NK-92 treated with Interleukin-12 subunit alpha and Interleukin-12 subunit beta, amount 100 ng/mL, for 24 hours (cell line): ENCODE results near the gene TULP4.

Source experiments
- DNase-seq: peaks from one replicate; lab custom pipeline; 2025; lab: John Stamatoyannopoulos, UW

TULP4 gene

DNA sequence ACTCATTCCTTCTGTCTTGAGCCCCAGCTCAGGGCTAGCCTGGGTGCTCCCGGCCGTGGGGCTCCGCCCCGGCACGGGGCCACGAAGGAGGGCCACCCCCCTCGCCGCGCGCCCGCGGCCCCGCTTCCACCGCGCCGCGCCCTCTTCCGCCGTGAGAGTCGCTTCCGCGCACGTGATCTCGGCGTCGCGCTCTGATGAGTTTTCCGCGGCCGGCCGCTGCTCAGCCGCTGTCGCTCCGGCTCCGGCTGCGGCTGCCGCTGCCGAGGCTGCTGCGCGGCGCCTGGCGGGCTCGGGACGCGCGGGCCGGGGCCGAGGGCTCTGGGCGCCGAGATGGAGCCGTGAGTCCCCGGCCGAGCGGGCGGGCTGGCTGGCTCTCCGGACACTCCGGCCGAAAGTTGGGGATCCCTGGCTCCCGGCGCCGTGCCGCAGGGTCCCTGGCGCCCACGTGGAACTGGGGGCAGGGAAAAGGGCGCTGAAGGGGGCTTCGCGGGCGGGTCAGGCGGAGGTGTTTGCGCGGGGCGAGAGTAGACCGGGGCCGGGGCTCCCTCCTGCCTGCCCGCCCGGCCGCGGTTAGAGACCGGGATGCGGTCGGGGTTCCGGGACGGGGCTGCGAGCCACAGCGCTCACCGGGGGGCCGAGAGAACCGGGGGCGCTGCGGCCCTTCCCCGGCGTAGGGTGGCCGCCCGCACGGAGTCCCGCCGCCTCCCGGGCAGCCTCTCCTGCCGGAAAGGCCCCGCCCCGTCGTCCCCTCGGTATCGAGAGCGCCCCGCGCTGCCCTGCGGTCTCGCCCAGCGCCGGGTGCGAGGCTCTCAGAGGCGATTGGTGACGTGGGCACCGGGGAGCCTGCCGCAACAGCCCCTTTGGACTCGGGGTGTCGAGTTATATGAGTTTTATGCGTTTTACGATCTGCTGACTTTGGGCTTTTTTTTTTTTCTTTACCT is 247.9 kb downstream of the TULP4 start, which contains the start of gene TMEM181:
TMEM181 (plus strand) TSS at position 197 of the 941 bp plus-strand sequence; CDS start at position 331, 134 bp downstream.
- DNase-seq: peak; percentile 59

DNA sequence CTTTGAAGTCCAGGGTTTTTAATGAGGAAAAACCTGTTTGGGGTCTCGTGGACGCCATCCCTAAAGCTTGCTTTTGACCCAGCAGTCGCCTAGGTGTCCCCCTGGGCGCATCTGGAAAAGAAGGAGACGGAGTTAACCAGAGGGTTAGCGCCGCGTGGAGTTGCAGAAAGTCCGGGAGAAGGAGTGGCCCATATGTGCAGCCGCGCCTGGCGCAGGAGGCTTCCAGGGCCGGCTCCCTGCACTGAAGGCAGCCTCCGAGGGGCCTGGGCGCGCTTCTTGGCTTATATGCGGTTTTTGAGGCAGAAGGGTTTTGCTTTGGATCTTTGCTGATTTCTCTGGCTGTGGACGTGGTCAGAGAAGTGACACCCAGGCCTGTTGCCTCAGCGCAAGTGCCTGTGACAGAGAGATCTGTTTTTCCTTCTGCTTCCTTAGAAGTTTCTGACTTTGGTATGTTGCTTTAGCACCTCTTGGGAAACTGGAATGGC is 248.6 kb downstream of the TULP4 start:
- no peak for DNase-seq
